NB4 (cell line): ENCODE results near the gene FBXW5.

Experiments
- CTCF ChIP-seq: IDR thresholded peaks from one replicate; pipeline ENCODE4 v1.5.1; 2012; ENCODE audit warnings: low read depth, low read length
- MAX ChIP-seq: IDR thresholded peaks from 2 replicates; pipeline ENCODE4 v1.6.1; 2011; ENCODE audit warnings: low read depth, low read length
- MYC ChIP-seq: IDR thresholded peaks from 2 replicates; pipeline ENCODE4 v1.6.1; 2011; ENCODE audit warnings: low read depth, low read length
- POLR2A ChIP-seq: IDR thresholded peaks from 2 replicates; pipeline ENCODE4 v1.6.1; 2011; ENCODE audit warnings: mild to moderate bottlenecking; ENCODE audit not compliant: insufficient read length; ENCODE audit errors: extremely low read depth

- TF ChIP-seq CTCF (no peak), POLR2A (no peak), MYC (no peak), MAX (no peak)
Measured at GRCh38 chr9:136962701-136963248, 18.2 kb upstream of the FBXW5 start.
